LoVo (cell line): ENCODE results near the gene FARSA.
A peak's percentile ranks its signal among the peaks of the same experiment; 100 is the strongest.
"Not testable (repeated sequence)": the region's sequence is repeated elsewhere in the genome, so short reads cannot be mapped to it uniquely, and the experiment has no call there.

Source experiments
- DNase-seq: peaks from one replicate; pipeline ENCODE4 v3.0.0-alpha.2; 2016; ENCODE audit warnings: low spot score

Gene FARSA

GRCh38 chr19:12933287-12934072 is at the start of gene FARSA:
Gene FARSA (minus strand): TSS chr19:12933711. CDS start chr19:12933696, 15 bp downstream.
- DNase-seq: peak; percentile 93

DNA sequence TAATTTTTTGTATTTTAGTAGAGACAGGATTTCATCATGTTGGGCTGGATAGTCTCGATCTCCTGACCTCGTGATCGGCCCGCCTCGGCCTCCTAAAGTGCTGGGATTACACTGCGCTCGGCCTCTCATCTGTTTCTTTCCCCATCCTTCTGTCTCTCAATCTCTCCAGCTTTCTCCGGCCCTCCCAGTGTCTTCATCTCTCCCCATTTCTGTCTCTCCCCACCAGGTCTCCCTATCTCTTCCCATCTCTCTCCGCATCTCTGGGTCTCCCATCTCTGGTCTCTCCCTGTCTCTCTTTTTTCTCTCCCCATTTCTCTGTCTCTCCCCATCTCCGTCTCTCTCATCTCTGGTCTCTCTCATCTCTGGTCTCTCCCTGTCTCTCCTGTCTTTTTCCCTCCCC is 49.6 kb upstream of the FARSA start:
- DNase-seq: no peak

GRCh38 chr19:12982648-12983047 is 49.1 kb upstream of the FARSA start:
- no peak for DNase-seq

DNA sequence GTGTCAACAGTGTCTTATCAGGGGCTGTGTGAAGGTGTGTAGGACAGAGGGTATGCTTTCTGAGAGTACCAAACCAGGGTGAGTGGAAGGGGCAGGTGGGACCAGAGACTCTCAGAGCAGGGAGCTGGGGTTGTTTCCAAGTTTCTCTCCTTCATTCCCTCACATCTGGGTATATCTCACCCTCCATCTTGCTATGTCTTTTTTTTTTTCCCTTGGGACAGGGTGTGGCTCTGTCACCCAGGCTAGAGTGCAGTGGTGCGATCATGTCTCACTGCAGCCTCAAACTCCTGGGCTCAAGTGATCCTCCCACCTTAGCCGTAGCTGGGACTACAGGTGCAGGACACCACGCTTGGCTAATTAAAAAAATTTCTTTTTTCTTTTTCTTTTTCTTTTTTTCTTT is 46.5 kb upstream of the FARSA start:
- no peak for DNase-seq

- not testable (repeated sequence) for DNase-seq
Observed at GRCh38 chr19:12976109-12976508, 42.6 kb upstream of the FARSA start.

GRCh38 chr19:12975221-12975741 is 41.8 kb upstream of the FARSA start:
- DNase-seq: no peak

DNA sequence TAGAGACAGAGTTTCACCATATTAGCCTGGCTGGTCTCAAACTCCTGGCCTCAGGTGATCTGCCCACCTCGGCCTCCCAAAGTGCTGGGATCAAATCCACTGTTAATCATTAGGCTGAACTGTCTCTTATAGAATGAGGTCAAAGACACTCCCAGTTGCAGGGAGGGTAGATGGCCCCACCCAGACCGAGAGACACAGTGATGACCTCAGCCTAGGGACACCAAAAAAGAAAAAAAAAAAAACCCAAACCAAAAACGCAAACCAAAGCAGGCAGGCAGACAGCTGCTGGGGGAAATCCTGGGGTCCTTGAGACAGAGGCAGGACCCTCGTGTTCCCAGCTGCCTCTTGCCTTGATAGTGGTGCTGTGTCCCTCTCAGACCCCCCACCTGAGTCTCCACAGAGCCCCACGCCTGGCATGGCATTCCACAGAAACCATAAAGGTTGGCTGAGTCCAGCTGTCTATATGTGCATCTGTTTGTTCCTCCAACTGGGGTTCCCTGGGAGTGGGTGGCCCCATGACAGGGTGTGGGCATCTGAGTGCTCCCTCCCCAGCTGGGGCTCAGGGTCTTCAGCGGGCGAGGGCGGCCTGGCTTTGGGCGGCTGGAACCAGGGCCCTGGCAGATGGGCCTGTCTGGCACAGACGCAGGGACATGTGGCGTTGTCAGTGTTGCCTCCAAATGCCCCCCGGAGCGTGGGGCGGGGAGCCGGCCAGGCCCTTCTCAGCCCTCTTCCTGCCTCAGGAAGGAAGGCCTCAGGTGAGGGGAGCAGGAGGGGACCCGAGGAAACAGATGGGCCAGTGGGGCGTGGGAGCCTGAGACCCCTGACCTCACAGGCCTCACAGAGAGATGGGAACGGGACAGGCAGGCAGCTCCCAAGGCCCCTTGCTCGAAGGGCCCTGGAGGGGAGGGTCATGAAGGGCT is 41.0 kb upstream of the FARSA start:
- DNase-seq: no peak

- no peak for DNase-seq
Observed at GRCh38 chr19:12973236-12973635, 39.7 kb upstream of the FARSA start.

GRCh38 chr19:12970070-12970820 is 36.7 kb upstream of the FARSA start:
- no peak for DNase-seq

- no peak for DNase-seq
Observed at GRCh38 chr19:12969292-12969988, 35.9 kb upstream of the FARSA start, which contains the start of gene DAND5. Gene DAND5 (plus strand): TSS chr19:12969576. CDS start chr19:12969661, 85 bp downstream.

- no peak for DNase-seq
Observed at GRCh38 chr19:12967907-12968306, 34.4 kb upstream of the FARSA start.

DNA sequence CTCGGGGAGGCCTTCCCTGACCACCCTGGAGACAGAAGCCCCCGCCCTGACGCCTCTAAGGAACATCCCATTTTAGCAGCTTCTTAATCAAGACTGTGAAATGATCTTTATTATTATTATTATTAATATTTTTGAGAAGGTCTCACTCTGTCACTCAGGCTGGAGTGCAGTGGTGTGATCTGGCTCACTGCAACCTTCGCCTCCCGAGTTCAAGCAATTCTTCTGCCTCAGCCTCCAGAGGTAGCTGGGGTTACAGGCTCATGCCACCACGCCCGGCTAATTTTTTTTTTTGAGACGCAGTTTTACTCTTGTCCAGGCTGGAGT is 32.3 kb upstream of the FARSA start:
- DNase-seq: no peak

- DNase-seq: peak; percentile 74
Observed at GRCh38 chr19:12965017-12965811, 31.7 kb upstream of the FARSA start.

- DNase-seq: no peak
Observed at GRCh38 chr19:12959481-12959880, 26.0 kb upstream of the FARSA start.

DNA sequence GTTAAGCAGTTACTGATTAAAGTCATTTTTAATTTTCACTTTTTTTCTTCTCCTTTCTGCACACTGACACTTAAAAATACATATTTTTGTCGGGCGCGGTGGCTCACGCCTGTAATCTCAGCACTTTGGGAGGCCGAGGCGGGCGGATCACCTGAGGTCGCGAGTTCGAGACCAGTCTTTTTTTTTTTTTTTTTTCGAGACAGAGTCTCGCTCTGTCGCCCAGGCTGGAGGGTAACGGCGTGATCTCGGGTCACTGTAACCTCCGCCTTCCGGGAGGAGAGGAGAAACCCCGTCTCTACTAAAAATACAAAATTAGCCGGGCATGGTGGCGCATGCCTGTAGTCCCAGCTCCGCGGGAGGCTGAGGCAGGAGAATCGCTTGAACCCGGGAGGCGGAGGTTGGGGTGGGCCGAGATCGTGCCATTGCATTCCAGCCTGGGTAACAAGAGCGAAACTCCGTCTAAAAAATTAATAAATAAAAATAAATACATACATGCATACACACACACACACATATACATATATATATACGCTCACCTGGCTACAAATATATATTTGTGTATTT is 24.0 kb upstream of the FARSA start:
- DNase-seq: not testable (repeated sequence)

DNA sequence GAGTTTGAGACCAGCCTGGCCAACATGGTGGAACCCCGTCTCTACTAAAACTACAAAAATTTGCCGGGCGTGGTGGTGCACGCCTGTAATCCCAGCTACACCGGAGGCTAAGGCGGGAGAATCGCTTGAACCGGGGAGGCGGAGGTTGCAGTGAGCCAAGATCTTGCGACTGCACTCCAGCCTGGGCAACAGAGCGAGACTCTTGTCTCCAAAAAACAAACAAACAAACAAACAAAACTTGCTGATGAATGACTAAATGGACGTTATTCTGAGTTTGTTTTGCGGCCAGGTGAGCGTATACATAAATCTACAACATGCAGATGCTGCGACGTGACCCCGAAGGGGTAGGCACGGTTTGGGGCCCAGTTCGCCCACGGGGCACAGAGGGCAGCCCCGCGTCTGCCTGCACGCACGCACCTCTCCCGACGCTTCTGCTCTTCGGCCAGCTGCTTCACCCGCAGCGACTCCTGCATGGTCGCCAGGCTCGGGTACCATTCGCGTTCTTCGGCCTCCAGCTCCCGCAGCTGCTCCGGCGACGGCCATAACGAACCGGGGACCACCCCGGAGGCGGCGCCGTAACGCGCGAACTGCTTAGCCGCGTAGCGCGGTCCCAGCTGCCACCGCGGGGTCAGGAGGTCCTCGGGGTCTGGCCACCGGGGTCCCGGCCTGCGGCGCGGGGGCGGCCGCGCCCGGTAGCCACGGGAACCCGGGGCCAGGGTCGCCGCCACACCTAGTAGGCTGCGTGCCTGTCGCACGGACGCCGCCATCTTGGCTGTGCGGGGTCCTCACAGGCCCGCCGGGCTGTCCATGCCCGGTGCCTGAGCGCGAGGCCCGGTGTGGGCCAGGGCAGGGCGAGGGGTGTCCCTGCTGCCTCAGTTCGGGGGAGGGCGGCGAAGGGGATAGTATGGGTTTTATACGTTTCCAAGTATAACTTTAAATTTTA is 23.2 kb upstream of the FARSA start, which contains the start of gene GADD45GIP1:
Gene GADD45GIP1 (minus strand): TSS at position 778 of the 943 bp plus-strand sequence. CDS start 11 bp downstream, at position 767.
- peak; percentile 85 for DNase-seq

DNA sequence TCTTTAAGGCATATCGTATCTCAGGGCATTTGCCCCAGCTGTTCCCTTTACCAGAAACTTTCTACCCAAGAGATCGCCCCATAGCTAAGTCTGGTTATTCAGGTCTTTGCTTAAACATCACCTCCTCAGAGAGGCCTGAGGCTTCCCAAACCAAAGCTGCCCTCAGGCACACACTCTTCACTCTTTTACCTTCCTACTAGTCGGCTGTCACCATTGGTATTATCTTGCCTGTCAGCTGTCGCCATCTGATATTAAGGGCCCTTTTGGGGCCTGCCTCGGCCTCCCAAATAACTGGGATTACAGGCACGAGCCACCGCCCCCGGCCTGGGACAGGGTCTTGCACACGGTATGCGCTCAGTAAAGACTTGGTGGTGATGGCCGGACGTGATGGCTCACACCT is 22.5 kb upstream of the FARSA start:
- no peak for DNase-seq

DNA sequence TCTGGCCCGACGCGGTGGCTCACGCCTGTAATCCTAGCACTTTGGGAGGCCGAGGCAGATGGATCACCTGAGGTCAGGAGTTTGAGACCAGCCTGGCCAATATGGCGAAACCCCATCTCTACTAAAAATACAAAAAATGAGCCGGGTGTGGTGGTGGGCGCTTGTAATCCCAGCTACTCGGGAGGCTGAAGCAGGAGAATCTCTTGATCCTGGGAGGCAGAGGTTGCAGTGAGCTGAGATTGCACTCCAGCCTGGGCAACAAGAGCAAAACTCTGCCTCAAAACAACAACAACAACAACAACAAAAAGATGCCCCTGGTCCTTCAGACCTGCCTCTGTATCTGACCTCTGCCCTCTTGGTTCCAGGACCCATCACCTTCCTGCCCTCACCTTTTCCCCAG is 22.1 kb upstream of the FARSA start:
- DNase-seq: not testable (repeated sequence)

- DNase-seq: no peak
Observed at GRCh38 chr19:12954612-12954962, 21.1 kb upstream of the FARSA start.
